ES-I3 (cell line): ENCODE data around the gene RAC2.

ENCODE experiments used
- H3K36me3 ChIP-seq: 2 replicates; pipeline ENCODE4 v1.6.1; 2013; ENCODE audit warnings: mild to moderate bottlenecking, low read length, control low read depth, moderate library complexity; ENCODE audit not compliant: insufficient read depth
- H3K4me1 ChIP-seq: 2 replicates; pipeline ENCODE4 v1.6.1; 2013; ENCODE audit warnings: mild to moderate bottlenecking, control low read depth, low read length; ENCODE audit not compliant: insufficient read depth
- H3K9ac ChIP-seq: 2 replicates; pipeline ENCODE4 v1.6.1; 2013; ENCODE audit warnings: low read depth, mild to moderate bottlenecking, low read length, moderate library complexity
- H3K9me3 ChIP-seq: 2 replicates; pipeline ENCODE4 v1.6.1; 2013; ENCODE audit warnings: mild to moderate bottlenecking, low read length, moderate library complexity; ENCODE audit not compliant: control insufficient read depth, insufficient read depth

The RAC2 gene

GRCh38 chr22:37269936-37270678, 26.0 kb upstream of the RAC2 start:
- Histone ChIP-seq H3K4me1 (no peaks in the 10 kb centered on the region; the same call in 1 of the 2 replicates), H3K9me3 (no peaks in the 10 kb centered on the region), H3K9ac (no peak overlapping the region), H3K36me3 (no peaks in the 10 kb centered on the region)

GRCh38 chr22:37267661-37268413, 23.8 kb upstream of the RAC2 start:
- no peak overlapping the region for H3K9ac ChIP-seq
- H3K36me3 ChIP-seq, result no peaks in the 10 kb centered on the region
- H3K4me1 ChIP-seq, result no peaks in the 10 kb centered on the region
- H3K9me3 ChIP-seq, result peaks cover 6% of the 10 kb centered on the region; the same call in 1 of the 2 replicates

GRCh38 chr22:37267135-37267587, 23.1 kb upstream of the RAC2 start:
- Histone ChIP-seq H3K9ac (no peak overlapping the region; the same call in 1 of the 2 replicates), H3K36me3 (no peaks in the 10 kb centered on the region), H3K9me3 (peaks cover 6% of the 10 kb centered on the region; the same call in 1 of the 2 replicates), H3K4me1 (no peaks in the 10 kb centered on the region)

- H3K36me3 ChIP-seq, result no peaks in the 10 kb centered on the region
- no peak overlapping the region; the same call in 1 of the 2 replicates for H3K9ac ChIP-seq
- H3K4me1 ChIP-seq, result no peaks in the 10 kb centered on the region
- peaks cover 6% of the 10 kb centered on the region; the same call in 1 of the 2 replicates for H3K9me3 ChIP-seq
These were observed 22.6 kb upstream of the RAC2 start for GRCh38 chr22:37266581-37267134.

- Histone ChIP-seq H3K36me3 (no peaks in the 10 kb centered on the region), H3K9me3 (peaks cover 6% of the 10 kb centered on the region; the same call in 1 of the 2 replicates), H3K4me1 (no peaks in the 10 kb centered on the region), H3K9ac (no peak overlapping the region)
These were observed 20.2 kb upstream of the RAC2 start for GRCh38 chr22:37263966-37264887.

GRCh38 chr22:37262346-37262745, 18.3 kb upstream of the RAC2 start:
- H3K4me1 ChIP-seq, result peaks cover 6% of the 10 kb centered on the region; the same call in 1 of the 2 replicates
- peaks cover 6% of the 10 kb centered on the region; the same call in 1 of the 2 replicates for H3K9me3 ChIP-seq
- H3K36me3 ChIP-seq, result no peaks in the 10 kb centered on the region
- no peak overlapping the region for H3K9ac ChIP-seq

- H3K36me3 ChIP-seq, result no peaks in the 10 kb centered on the region
- H3K9me3 ChIP-seq, result peaks cover 6% of the 10 kb centered on the region; the same call in 1 of the 2 replicates
- no peak overlapping the region for H3K9ac ChIP-seq
- peaks cover 10% of the 10 kb centered on the region; the same call in 1 of the 2 replicates for H3K4me1 ChIP-seq
These were observed 16.9 kb upstream of the RAC2 start for GRCh38 chr22:37260901-37261336.

GRCh38 chr22:37260155-37260795, 16.2 kb upstream of the RAC2 start:
- Histone ChIP-seq H3K9ac (no peak overlapping the region), H3K4me1 (peaks cover 11% of the 10 kb centered on the region; the same call in 1 of the 2 replicates), H3K9me3 (peaks cover 6% of the 10 kb centered on the region; the same call in 1 of the 2 replicates), H3K36me3 (no peaks in the 10 kb centered on the region)

- H3K4me1 ChIP-seq, result peaks cover 15% of the 10 kb centered on the region; the same call in 1 of the 2 replicates
- peak overlapping the region; percentile 30; the same call in 1 of the 2 replicates for H3K9ac ChIP-seq
- no peaks in the 10 kb centered on the region for H3K36me3 ChIP-seq
These were observed 15.5 kb upstream of the RAC2 start for GRCh38 chr22:37259540-37260029.

GRCh38 chr22:37258753-37259401, 14.8 kb upstream of the RAC2 start:
- no peaks in the 10 kb centered on the region for H3K36me3 ChIP-seq
- peaks cover 15% of the 10 kb centered on the region; the same call in 1 of the 2 replicates for H3K4me1 ChIP-seq
- H3K9ac ChIP-seq, result peak overlapping the region; percentile 30; the same call in 1 of the 2 replicates
- H3K9me3 ChIP-seq, result no peaks in the 10 kb centered on the region

More at GRCh38 chr22:37259540-37260029, 15.5 kb upstream of the RAC2 start:
- H3K9me3 ChIP-seq, result peaks cover 6% of the 10 kb centered on the region; the same call in 1 of the 2 replicates

GRCh38 chr22:37258005-37258752, 14.1 kb upstream of the RAC2 start:
- H3K36me3 ChIP-seq, result no peaks in the 10 kb centered on the region
- no peaks in the 10 kb centered on the region for H3K9me3 ChIP-seq
- peaks cover 15% of the 10 kb centered on the region; the same call in 1 of the 2 replicates for H3K4me1 ChIP-seq
- no peak overlapping the region; the same call in 1 of the 2 replicates for H3K9ac ChIP-seq
